GM21447 (cell line): Measurements from ENCODE around the gene FOXC1.

Source experiments
- ATAC-seq: cut with Tn5 transposase; IDR thresholded peaks from one replicate; pipeline ENCODE4 v1.9.1; 2021; ENCODE audit not compliant: unreplicated experiment

Gene FOXC1

GRCh38 chr6:1640476-1640875, 30.8 kb downstream of the FOXC1 start:
- no peak for ATAC-seq

- ATAC-seq, result no peak
These were observed 31.7 kb downstream of the FOXC1 start for GRCh38 chr6:1641343-1641885.

GRCh38 chr6:1643111-1643510, 33.4 kb downstream of the FOXC1 start:
- ATAC-seq, result no peak

- ATAC-seq, result no peak
These were observed 34.2 kb downstream of the FOXC1 start for GRCh38 chr6:1643830-1644445.

- ATAC-seq, result no peak
These were observed 34.9 kb downstream of the FOXC1 start for GRCh38 chr6:1644516-1645060.

GRCh38 chr6:1645466-1646185, 35.9 kb downstream of the FOXC1 start:
- no peak for ATAC-seq

GRCh38 chr6:1651362-1651761, 41.6 kb downstream of the FOXC1 start:
- no peak for ATAC-seq

GRCh38 chr6:1652842-1653241, 43.1 kb downstream of the FOXC1 start:
- no peak for ATAC-seq

- no peak for ATAC-seq
These were observed 44.3 kb downstream of the FOXC1 start for GRCh38 chr6:1654054-1654453.

GRCh38 chr6:1657116-1657770, 47.5 kb downstream of the FOXC1 start:
- no peak for ATAC-seq

GRCh38 chr6:1657771-1658165, 48.1 kb downstream of the FOXC1 start:
- ATAC-seq, result no peak

GRCh38 chr6:1658212-1659005, 48.7 kb downstream of the FOXC1 start:
- ATAC-seq, result no peak

- no peak for ATAC-seq
These were observed 50.1 kb downstream of the FOXC1 start for GRCh38 chr6:1659816-1660215.

- ATAC-seq, result no peak
These were observed 52.8 kb downstream of the FOXC1 start for GRCh38 chr6:1662534-1662933.
